ENCODE data around the gene ABCD4.
A peak's percentile ranks its signal among the peaks of the same experiment; 100 is the strongest.

The ABCD4 gene

GRCh38 chr14:74246542-74246941 lies 56.2 kb downstream of the ABCD4 start:
- Histone ChIP-seq H3K27ac (ENCODE audit: poor library complexity, severe bottlenecking) (no peak overlapping the region), H3K9me3 (ENCODE audit: severe bottlenecking) (no peaks in the 10 kb centered on the region), H3K36me3 (ENCODE audit: low read depth) (no peaks in the 10 kb centered on the region), H3K27me3 (ENCODE audit: insufficient read depth, poor library complexity, severe bottlenecking) (peaks cover 48% of the 10 kb centered on the region), H3K4me3 (ENCODE audit: severe bottlenecking) (no peak overlapping the region), H3K4me1 (ENCODE audit: insufficient read depth, poor library complexity, severe bottlenecking) (no peaks in the 10 kb centered on the region)
- TF ChIP-seq, protein P1, sequence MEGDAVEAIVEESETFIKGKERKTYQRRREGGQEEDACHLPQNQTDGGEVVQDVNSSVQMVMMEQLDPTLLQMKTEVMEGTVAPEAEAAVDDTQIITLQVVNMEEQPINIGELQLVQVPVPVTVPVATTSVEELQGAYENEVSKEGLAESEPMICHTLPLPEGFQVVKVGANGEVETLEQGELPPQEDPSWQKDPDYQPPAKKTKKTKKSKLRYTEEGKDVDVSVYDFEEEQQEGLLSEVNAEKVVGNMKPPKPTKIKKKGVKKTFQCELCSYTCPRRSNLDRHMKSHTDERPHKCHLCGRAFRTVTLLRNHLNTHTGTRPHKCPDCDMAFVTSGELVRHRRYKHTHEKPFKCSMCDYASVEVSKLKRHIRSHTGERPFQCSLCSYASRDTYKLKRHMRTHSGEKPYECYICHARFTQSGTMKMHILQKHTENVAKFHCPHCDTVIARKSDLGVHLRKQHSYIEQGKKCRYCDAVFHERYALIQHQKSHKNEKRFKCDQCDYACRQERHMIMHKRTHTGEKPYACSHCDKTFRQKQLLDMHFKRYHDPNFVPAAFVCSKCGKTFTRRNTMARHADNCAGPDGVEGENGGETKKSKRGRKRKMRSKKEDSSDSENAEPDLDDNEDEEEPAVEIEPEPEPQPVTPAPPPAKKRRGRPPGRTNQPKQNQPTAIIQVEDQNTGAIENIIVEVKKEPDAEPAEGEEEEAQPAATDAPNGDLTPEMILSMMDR (IDR thresholded peaks at IDR 0.05; ENCODE audit: poor library complexity, severe bottlenecking): no peak
- ATAC-seq (ENCODE audit: low read depth) (no peak), DNase-seq (ENCODE audit: low spot score) (no peak)

DNA sequence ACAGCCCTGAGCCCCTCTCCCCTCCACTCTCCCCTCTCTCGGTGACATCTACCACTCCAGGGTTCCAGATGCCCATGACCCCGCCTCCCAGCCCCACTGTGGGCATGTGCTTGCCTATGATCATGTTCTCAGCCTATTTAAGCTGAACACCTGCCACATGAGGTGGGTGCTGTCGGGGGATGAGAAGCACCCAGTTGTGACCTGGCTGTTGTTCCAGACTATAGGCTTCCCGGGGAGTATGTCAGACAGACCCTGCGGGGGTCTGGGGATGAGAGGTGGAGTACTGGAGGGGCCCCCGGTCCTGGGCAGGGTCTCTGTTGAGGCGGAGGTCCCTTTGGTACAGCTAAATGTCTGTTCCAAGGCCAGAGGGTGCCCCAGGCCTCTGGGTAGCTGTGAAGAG lies 57.4 kb downstream of the ABCD4 start:
- ATAC-seq (ENCODE audit: low read depth) (no peak), DNase-seq (ENCODE audit: low spot score) (no peak)
- Histone ChIP-seq H3K27ac (ENCODE audit: poor library complexity, severe bottlenecking) (no peak overlapping the region), H3K4me1 (ENCODE audit: insufficient read depth, poor library complexity, severe bottlenecking) (no peaks in the 10 kb centered on the region), H3K9me3 (ENCODE audit: severe bottlenecking) (no peaks in the 10 kb centered on the region), H3K4me3 (ENCODE audit: severe bottlenecking) (no peak overlapping the region), H3K36me3 (ENCODE audit: low read depth) (no peaks in the 10 kb centered on the region), H3K27me3 (ENCODE audit: insufficient read depth, poor library complexity, severe bottlenecking) (peaks cover 60% of the 10 kb centered on the region)
- TF ChIP-seq, protein P1 (IDR thresholded peaks at IDR 0.05; ENCODE audit: poor library complexity, severe bottlenecking): no peak

DNA sequence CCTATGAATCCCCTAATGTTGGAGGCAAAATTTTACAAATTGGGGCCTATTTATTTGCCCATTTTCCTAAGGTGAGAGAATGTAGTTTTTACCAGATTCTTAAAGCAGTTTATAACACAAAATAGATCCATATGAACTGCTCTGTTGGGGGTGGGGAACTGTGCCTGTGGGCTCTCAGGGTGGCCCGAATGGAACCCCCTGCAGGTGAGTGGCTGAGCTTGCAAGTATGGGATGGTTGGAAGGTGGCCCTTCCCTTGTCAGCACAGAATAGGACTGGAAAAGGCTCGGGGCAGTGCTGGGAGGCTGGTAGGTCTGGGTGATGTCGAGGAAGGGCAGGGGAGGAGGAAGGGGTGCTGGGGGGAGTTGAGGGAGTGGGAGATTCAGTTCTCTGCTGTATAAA lies 58.6 kb downstream of the ABCD4 start:
- ATAC-seq (ENCODE audit: low read depth) (peak; percentile 26; the same call in 2 of the 3 replicates), DNase-seq (ENCODE audit: low spot score) (no peak)
- H3K36me3 ChIP-seq (ENCODE audit: low read depth): no peaks in the 10 kb centered on the region
- TF ChIP-seq, protein P1 (IDR thresholded peaks at IDR 0.05; ENCODE audit: poor library complexity, severe bottlenecking): peak; percentile 5
- no peak overlapping the region for H3K4me3 ChIP-seq (ENCODE audit: severe bottlenecking)
- H3K27me3 ChIP-seq (ENCODE audit: insufficient read depth, poor library complexity, severe bottlenecking): peaks cover 72% of the 10 kb centered on the region
- H3K27ac ChIP-seq (ENCODE audit: poor library complexity, severe bottlenecking): no peak overlapping the region
- H3K9me3 ChIP-seq (ENCODE audit: severe bottlenecking): no peaks in the 10 kb centered on the region
- H3K4me1 ChIP-seq (ENCODE audit: insufficient read depth, poor library complexity, severe bottlenecking): no peaks in the 10 kb centered on the region

DNA sequence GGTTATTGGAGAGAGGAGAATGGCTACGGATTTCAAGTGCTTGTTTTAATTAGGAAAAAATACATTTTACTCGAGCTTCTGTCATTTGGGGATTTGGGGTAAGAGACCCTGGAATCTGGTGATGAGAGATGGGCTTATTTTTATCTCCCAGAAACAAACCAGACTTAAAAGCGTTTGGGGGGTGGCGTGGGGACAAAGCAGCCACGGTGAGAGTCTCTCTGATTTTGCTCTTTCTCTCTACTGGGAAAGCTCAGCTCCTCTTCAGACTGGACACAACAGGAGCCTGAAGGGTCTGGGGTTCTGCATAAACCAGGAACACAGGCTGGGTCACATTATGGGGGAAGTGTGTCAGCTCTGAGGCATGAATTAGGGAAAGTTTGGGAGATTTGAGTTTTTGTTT lies 59.7 kb downstream of the ABCD4 start:
- no peak overlapping the region for H3K4me3 ChIP-seq (ENCODE audit: severe bottlenecking)
- no peaks in the 10 kb centered on the region for H3K9me3 ChIP-seq (ENCODE audit: severe bottlenecking)
- H3K27ac ChIP-seq (ENCODE audit: poor library complexity, severe bottlenecking): no peak overlapping the region
- H3K4me1 ChIP-seq (ENCODE audit: insufficient read depth, poor library complexity, severe bottlenecking): no peaks in the 10 kb centered on the region
- no peaks in the 10 kb centered on the region for H3K36me3 ChIP-seq (ENCODE audit: low read depth)
- DNase-seq (ENCODE audit: low spot score) (no peak), ATAC-seq (ENCODE audit: low read depth) (no peak)
- TF ChIP-seq, protein P1 (IDR thresholded peaks at IDR 0.05; ENCODE audit: poor library complexity, severe bottlenecking): no peak
- peaks cover 83% of the 10 kb centered on the region for H3K27me3 ChIP-seq (ENCODE audit: insufficient read depth, poor library complexity, severe bottlenecking)

- no peaks in the 10 kb centered on the region for H3K9me3 ChIP-seq (ENCODE audit: severe bottlenecking)
- no peaks in the 10 kb centered on the region for H3K4me1 ChIP-seq (ENCODE audit: insufficient read depth, poor library complexity, severe bottlenecking)
- no peak overlapping the region for H3K4me3 ChIP-seq (ENCODE audit: severe bottlenecking)
- no peak overlapping the region for H3K27ac ChIP-seq (ENCODE audit: poor library complexity, severe bottlenecking)
- TF ChIP-seq, protein P1 (IDR thresholded peaks at IDR 0.05; ENCODE audit: poor library complexity, severe bottlenecking): no peak
- no peaks in the 10 kb centered on the region for H3K36me3 ChIP-seq (ENCODE audit: low read depth)
- no peak for ATAC-seq (ENCODE audit: low read depth)
- H3K27me3 ChIP-seq (ENCODE audit: insufficient read depth, poor library complexity, severe bottlenecking): peaks cover 83% of the 10 kb centered on the region
- no peak for DNase-seq (ENCODE audit: low spot score)
Measured at GRCh38 chr14:74242780-74243042, 60.0 kb downstream of the ABCD4 start.
